GM20000 (cell line): Measurements from ENCODE around the gene CYP27C1.

Experiments
- DNase-seq: peaks from one replicate; pipeline ENCODE4 v3.0.0; 2012; ENCODE audit warnings: low spot score
- TF ChIP-seq, protein P1 (sequence below): IDR thresholded peaks from 2 replicates; pipeline ENCODE4 v1.5.1; 2012; ENCODE audit warnings: mild to moderate bottlenecking, control low read depth; ENCODE audit errors: extremely low read depth, missing control alignments

CYP27C1 gene

DNA sequence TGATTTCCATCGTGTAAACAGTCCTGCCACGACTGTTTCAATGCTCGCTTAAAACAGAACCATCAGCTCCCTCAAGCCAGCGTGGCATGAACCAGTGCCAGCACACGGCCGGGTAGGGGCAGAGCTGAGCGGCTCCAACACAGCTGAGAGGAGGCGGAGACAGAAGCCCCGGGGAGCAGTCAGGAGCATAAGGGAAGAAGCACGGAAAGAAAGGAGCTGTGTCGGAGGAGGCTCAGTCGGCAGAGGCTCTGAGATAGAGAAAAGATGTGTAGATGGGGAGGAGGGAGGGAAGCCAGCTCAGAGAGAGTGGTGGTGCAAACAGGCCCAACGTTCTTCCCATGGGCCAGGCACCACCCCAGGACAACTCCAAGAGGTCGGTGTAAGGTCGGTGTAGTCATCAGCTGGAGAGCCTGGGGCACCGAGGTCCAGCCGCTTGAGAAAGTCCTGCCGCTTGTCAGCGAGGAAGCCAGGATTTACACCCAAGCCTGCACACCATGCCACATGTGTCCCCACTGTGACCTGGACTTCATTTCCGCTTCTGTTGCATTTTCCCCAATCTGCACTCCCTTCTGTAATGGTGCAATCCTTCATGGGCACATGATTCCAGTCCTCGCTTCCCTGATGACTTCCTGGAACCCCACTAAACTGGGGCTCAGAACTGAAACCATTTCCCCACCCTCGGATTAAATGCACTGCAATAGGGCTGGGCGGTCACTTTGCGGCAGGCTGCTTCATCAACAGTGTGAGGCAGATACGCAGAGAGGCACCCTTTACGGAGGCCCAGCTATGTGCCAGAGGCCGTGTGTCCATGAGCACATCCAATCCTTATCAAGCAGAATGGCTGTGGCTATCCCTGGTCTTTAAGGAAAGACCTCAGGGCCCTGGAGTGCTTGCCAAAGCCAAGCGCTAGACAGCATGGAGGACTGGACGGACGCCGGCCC, 43.5 kb downstream of the CYP27C1 start:
- TF ChIP-seq, protein P1, sequence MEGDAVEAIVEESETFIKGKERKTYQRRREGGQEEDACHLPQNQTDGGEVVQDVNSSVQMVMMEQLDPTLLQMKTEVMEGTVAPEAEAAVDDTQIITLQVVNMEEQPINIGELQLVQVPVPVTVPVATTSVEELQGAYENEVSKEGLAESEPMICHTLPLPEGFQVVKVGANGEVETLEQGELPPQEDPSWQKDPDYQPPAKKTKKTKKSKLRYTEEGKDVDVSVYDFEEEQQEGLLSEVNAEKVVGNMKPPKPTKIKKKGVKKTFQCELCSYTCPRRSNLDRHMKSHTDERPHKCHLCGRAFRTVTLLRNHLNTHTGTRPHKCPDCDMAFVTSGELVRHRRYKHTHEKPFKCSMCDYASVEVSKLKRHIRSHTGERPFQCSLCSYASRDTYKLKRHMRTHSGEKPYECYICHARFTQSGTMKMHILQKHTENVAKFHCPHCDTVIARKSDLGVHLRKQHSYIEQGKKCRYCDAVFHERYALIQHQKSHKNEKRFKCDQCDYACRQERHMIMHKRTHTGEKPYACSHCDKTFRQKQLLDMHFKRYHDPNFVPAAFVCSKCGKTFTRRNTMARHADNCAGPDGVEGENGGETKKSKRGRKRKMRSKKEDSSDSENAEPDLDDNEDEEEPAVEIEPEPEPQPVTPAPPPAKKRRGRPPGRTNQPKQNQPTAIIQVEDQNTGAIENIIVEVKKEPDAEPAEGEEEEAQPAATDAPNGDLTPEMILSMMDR: no peak
- DNase-seq: no peak

DNA sequence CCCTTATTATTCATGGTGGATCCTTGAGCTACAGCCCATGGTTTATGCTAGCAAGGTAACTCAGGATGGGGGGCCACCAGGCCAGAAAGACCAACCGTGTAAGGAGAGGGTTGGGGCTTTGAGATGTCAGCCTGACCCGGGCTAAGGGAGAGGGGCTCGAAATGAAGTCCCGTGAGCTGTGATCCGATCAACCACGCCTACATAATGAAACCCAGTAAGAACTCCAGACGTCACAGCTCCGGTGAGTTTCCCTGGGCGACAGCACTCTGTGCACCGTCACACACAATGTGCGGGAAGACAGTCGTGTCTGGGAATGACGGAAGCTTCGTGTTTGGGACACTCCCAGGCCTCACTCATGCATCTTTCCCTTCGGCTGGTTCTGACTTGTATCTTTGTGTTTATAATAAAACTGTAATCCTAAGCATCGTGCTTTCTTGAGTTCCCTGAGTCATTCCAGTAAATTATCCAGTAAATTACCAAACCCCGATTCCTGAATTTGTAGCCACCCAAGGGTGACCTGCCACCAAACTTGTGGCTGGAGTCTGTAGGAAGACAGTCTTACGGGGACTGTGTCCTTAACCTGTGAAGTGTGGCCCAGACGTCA, 44.2 kb downstream of the CYP27C1 start:
- DNase-seq: no peak
- TF ChIP-seq, protein P1: no peak

DNA sequence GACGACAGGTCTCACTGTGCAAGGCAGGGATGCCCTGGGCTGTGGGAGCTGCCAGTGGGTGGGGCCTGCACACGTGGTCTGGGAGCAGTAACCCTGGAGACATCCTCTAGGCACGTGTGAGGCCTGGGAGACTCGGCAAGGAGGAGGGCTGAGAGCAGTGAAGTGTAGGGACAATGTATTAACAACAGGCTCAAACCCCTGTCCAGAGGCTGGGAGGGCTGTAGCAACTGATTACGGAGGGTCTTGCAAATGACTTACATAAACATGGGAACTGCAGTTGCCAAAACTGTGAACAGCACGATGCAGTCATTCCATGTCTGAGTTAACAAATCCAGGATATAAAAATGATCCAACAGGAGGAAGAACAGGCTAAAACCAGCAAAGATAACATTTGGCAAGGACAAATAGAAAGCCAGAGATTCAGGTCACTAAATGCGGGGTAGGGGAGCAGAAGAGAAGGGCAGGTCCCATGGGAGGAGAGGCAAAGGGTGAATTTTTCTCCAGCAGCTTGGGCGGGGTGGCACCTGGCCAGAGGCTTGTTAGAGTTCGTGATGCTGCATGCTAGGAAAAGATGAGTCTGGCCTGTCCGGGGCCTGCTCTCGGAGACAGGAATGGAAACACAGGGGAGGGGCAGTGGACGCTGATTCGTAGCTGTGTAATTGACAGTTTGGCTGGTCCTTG, 44.9 kb downstream of the CYP27C1 start:
- TF ChIP-seq, protein P1: no peak
- no peak for DNase-seq

DNA sequence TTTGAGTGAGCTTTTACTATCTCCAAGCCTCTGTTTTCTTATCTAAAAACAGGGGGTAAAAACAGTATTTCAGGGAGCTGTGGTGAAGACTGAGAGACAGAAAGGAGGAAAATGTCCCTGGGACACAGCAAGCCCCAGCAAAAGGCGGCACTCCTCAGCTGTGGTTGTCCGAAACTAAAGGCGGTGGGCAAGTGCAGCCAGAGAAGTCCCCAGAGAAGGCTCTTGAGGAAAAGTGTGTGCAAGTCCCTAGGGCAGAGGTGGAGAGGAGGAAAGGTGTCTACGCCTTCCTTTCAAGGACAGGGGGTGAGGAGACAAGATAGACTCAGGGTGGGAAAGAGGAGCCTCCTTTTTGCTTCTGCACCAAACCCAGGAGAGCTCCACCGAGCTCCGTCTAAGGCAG, 45.5 kb downstream of the CYP27C1 start:
- TF ChIP-seq, protein P1: no peak

DNA sequence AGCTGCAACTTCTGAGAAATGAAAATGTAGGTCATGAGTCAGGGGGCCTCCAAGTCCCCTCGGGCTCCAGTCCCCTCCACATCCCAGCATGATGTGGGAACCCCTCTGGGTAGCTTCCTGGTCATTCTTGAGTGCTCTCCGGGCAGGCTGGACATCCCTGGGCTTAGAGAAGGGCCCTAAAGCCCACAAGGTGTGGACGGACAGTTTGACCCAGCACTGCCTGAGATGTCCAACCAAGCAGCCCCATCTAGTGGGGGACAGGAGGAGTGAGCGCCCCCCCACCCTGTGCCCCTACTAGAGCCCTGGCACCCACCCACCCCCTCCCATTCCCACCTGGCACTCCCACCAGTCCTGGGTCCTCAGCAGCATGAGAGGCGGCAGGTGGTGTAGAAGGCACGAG, 46.0 kb downstream of the CYP27C1 start:
- DNase-seq: peak; percentile 38

More for the DNA sequence above, 45.5 kb downstream of the CYP27C1 start:
- no peak for DNase-seq

DNA sequence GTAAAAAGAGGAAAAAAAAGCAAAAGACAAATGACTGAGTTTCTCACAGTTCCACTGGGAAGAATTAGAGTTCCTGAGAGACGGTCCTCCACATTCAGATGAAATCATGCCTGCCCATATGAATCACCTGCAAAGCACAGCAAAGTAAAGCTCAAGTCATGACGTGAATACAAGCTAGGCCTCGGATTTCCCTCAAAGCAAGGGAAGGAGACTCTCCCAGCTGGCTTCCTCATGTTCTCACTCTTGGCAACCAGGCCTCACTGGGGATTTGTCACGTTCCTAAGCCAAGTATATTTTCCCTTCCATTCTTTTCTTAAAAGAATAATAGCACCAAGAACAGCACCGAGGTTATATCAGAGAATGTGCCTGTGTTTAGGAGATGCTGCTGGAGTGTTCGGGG, 47.0 kb downstream of the CYP27C1 start:
- no peak for DNase-seq
- TF ChIP-seq, protein P1: no peak

More for the DNA sequence above, 46.0 kb downstream of the CYP27C1 start:
- TF ChIP-seq, protein P1: peak; percentile 15

DNA sequence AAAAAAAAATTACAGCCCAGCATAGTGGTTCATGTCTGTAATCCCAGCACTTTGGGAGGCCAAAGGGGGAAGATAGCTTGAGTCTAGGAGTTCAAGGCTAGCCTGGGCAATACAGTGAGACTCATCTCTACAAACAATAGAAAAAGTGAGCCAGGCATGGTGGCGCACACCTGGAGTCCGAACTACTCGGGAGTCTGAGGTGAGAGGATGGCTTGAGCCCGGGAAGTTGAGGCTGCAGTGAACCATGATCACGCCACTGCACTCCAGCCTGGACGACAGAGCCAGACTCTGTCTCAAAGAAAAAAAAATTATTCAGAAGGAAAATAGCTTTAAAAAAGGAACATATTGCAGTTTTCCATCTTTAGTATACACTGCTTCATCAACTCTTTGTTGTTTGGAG, 47.8 kb downstream of the CYP27C1 start:
- TF ChIP-seq, protein P1: no peak
- DNase-seq: no peak
